ENCODE measurements around the gene ZBTB24. TPM values are rescaled to one million over a fixed set of nuclear protein-coding genes. Genes with fewer than 3 reads are reported as not detected.

ZBTB24 gene
- total RNA-seq, 1 donor from 2014 or later: 5.1 TPM

- Mint-ChIP-seq H3K27ac (ENCODE audit: unreplicated experiment) (no peak overlapping the region), H3K36me3 (ENCODE audit: low read depth, unreplicated experiment) (peaks cover 5% of the 10 kb centered on the region), H3K4me1 (ENCODE audit: unreplicated experiment) (peaks cover 2% of the 10 kb centered on the region), H3K9me3 (ENCODE audit: unreplicated experiment) (no peaks in the 10 kb centered on the region), H3K27me3 (ENCODE audit: unreplicated experiment) (peaks cover 17% of the 10 kb centered on the region), H3K4me3 (ENCODE audit: unreplicated experiment) (no peak overlapping the region)
- TF ChIP-seq CTCF (IDR thresholded peaks at IDR 0.05; ENCODE audit: unreplicated experiment): no peak
- DNase-seq (ENCODE audit: low spot score): no peak
Observed at GRCh38 chr6:109453156-109453555, 29.9 kb downstream of the ZBTB24 start.

- no peaks in the 10 kb centered on the region for H3K9me3 Mint-ChIP-seq (ENCODE audit: unreplicated experiment)
- H3K4me1 Mint-ChIP-seq (ENCODE audit: unreplicated experiment): peaks cover 2% of the 10 kb centered on the region
- no peak for TF ChIP-seq CTCF (IDR thresholded peaks at IDR 0.05; ENCODE audit: unreplicated experiment)
- H3K36me3 Mint-ChIP-seq (ENCODE audit: low read depth, unreplicated experiment): peaks cover 7% of the 10 kb centered on the region
- no peak overlapping the region for H3K27ac Mint-ChIP-seq (ENCODE audit: unreplicated experiment)
- no peak overlapping the region for H3K4me3 Mint-ChIP-seq (ENCODE audit: unreplicated experiment)
- DNase-seq (ENCODE audit: low spot score): no peak
- peaks cover 19% of the 10 kb centered on the region for H3K27me3 Mint-ChIP-seq (ENCODE audit: unreplicated experiment)
Observed at GRCh38 chr6:109452181-109452580, 30.8 kb downstream of the ZBTB24 start.

- TF ChIP-seq CTCF (IDR thresholded peaks at IDR 0.05; ENCODE audit: unreplicated experiment): no peak
- no peak for DNase-seq (ENCODE audit: low spot score)
- Mint-ChIP-seq H3K4me1 (ENCODE audit: unreplicated experiment) (peaks cover 2% of the 10 kb centered on the region), H3K4me3 (ENCODE audit: unreplicated experiment) (no peak overlapping the region), H3K27ac (ENCODE audit: unreplicated experiment) (no peak overlapping the region), H3K36me3 (ENCODE audit: low read depth, unreplicated experiment) (peaks cover 10% of the 10 kb centered on the region), H3K27me3 (ENCODE audit: unreplicated experiment) (peaks cover 15% of the 10 kb centered on the region), H3K9me3 (ENCODE audit: unreplicated experiment) (no peaks in the 10 kb centered on the region)
Observed at GRCh38 chr6:109451376-109451775, 31.6 kb downstream of the ZBTB24 start.

- Mint-ChIP-seq H3K27ac (ENCODE audit: unreplicated experiment) (no peak overlapping the region), H3K27me3 (ENCODE audit: unreplicated experiment) (peaks cover 16% of the 10 kb centered on the region), H3K4me1 (ENCODE audit: unreplicated experiment) (peaks cover 2% of the 10 kb centered on the region), H3K9me3 (ENCODE audit: unreplicated experiment) (no peaks in the 10 kb centered on the region), H3K4me3 (ENCODE audit: unreplicated experiment) (no peak overlapping the region), H3K36me3 (ENCODE audit: low read depth, unreplicated experiment) (peaks cover 14% of the 10 kb centered on the region)
- no peak for DNase-seq (ENCODE audit: low spot score)
- TF ChIP-seq CTCF (IDR thresholded peaks at IDR 0.05; ENCODE audit: unreplicated experiment): no peak
Observed at GRCh38 chr6:109450801-109451200, 32.2 kb downstream of the ZBTB24 start.

- Mint-ChIP-seq H3K27ac (ENCODE audit: unreplicated experiment) (no peak overlapping the region), H3K4me3 (ENCODE audit: unreplicated experiment) (no peak overlapping the region), H3K4me1 (ENCODE audit: unreplicated experiment) (no peaks in the 10 kb centered on the region), H3K9me3 (ENCODE audit: unreplicated experiment) (no peaks in the 10 kb centered on the region), H3K36me3 (ENCODE audit: low read depth, unreplicated experiment) (peaks cover 17% of the 10 kb centered on the region), H3K27me3 (ENCODE audit: unreplicated experiment) (peaks cover 14% of the 10 kb centered on the region)
- no peak for TF ChIP-seq CTCF (IDR thresholded peaks at IDR 0.05; ENCODE audit: unreplicated experiment)
- no peak for DNase-seq (ENCODE audit: low spot score)
Observed at GRCh38 chr6:109449795-109450673, 33.0 kb downstream of the ZBTB24 start.

Data from endothelial cell (in vitro differentiated cells).